HG02642 (cell line): Measurements from ENCODE around the gene PTPN1.
"Not testable (repeated sequence)": the region's sequence is repeated elsewhere in the genome, so short reads cannot be mapped to it uniquely, and the experiment has no call there.

ENCODE experiments used
- ATAC-seq: cut with Tn5 transposase; IDR thresholded peaks from one replicate; pipeline ENCODE4 v1.9.1; 2021; ENCODE audit warnings: mild to moderate bottlenecking; ENCODE audit not compliant: unreplicated experiment, poor library complexity

The PTPN1 gene

DNA sequence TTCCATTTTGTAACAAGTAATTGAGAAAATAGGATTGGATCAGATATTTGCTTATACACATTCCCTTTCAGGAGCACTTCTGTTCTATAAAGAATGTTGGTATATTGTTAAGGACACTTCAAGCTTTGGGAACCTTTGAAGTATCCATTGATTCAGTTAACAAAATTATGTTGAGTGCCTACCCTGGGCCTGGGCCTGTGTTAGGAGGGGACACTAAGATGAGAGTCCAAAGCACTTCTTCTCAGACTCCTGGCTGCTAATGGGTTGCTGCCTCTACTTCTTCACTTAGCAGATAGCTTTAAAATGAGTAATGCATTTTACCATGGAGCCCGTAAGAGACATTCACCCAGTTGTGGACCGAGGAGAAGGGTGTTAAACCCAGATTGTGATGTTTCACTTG lies 40.3 kb downstream of the PTPN1 start:
- ATAC-seq = no peak

DNA sequence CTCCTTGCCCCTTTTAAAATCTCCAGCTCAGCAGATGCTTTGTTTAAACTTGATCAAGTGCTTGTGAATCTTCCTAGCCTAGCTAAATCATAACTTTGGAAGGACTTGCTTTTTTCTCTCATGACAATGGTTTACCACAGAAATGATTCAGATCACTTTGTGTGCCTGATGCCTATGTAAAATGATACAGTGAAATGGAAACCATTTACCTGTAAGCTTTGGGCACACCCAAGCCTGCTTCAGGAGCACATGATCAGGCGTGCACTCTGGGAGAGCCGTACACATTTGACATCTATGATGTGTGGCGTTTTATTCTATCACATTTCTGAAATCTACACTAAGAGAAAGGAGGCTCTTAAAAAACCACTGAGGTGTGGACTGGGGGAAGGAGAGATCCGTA lies 41.1 kb downstream of the PTPN1 start:
- ATAC-seq = no peak

DNA sequence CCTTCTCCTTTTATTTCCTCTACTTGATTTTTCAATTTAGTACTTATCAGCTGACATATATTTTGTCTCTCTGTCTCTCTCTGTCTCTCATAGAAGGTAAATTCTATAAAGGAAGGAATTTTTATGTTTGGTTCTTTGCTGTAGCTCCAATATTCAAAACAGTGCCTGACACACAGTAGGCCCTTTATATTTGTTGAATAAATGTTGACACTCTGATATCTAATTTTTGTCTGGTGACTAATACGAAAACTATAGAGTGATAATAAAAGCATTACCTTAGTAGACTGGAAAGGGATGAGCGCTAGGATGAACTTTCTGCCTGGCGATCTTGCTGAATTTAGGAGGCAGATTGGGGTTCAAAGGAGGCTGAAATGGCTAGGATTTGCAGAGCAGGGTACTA lies 42.8 kb downstream of the PTPN1 start:
- ATAC-seq = no peak

DNA sequence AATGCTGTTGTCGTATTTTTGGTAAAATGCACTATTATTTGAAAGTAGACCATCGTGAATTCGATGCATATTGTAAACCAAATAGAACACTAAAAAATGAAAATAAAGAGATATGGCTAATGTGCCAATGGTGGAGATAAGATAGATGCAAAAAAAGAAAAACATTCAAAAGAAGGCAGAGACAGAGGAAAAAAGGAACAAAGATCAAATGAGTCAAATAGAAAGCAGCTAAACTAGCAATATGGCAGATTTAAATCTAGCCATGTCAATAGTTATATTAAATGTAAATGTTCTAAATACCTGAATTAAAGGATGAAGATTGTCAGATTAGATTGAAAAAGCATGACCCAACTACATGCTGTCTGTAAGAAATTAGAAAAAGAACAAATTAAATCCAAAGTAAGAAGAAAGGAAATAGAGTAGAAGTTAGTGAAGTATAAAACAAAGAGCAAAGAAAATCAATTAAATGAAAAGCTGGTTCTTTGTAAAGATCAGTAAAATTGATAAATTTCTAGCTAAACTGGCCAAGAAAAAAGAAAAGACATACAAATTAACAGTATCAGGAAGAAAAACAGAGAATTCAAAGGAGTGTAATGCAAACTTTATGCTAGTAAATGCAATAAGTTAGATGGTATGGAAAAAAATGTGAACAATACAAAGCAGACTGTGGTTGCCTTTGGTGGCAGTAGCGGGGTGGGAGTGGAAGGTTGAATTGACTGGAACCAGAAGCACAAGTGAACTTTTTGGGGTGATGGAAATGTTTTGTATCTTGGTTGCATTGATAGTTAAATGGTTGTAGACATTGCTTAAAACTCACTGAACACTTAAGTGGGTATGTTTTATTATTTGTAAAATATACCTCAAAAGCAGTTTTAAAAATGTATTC lies 44.8 kb downstream of the PTPN1 start:
- ATAC-seq = no peak

DNA sequence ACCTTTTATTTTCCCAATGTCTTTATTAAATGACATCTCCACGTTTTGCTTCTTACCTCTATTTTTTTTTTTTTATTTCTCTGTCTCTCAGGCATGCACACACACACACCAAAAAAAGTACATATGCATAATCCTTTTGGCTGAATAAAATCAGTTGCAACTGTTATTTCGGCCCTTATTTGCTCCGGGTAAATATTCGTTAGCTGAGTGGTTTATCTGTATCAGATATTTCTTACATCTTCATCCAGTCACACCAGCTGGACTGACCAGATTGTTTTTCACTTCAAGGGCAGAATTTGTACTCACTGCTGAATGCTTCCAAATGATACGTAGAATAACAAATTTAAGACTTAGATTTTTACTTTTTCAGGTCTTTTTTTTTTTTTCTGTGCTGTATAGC lies 45.5 kb downstream of the PTPN1 start:
- no peak for ATAC-seq

DNA sequence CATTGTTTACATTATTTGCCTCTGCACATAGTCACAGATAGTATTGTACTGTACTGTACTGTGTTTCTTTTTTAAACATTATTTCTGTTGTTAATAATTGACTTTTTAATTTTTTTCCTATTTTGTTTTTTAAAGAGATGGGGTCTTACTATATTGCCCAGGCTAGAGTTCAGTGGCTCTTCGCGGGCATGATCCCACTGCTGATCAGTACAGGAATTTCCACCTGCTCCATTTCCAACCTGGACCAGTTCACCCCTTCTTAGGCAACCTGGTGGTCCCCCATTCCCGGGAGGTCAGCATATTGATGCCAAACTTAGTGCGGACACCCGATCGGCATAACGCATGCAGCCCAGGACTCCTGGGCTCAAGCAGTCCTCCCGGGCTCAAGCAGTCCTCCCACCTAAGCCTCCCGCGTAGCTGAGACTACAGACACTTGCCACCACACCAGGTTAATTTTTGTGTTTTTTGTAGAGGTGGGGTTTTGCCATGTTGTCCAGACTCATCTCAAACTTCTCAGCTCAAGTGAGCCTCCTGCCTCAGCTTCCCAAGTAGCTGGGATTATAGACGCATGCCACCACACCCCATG lies 47.5 kb downstream of the PTPN1 start:
- no peak for ATAC-seq

DNA sequence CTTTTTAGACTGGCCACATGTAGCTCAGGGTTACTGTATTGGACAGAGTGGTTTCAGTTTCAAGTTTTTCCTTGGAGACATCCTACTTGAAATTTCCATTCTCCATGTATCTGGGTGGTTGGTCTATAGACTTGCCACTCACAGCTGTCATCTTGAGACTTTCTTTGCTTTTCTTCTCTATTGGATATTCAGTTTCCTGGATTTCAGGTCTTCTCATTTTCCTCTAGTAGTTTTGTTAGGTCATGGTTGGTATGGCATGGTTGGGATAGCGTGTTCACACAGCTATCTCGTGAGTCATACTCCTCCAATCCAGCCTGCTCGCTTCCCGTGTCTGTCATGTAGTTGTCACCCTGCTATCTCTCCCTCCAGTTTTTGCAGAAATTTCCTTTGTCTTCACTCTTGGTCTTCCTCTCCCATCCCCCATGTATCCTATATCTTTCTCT lies 48.3 kb downstream of the PTPN1 start:
- ATAC-seq = no peak

DNA sequence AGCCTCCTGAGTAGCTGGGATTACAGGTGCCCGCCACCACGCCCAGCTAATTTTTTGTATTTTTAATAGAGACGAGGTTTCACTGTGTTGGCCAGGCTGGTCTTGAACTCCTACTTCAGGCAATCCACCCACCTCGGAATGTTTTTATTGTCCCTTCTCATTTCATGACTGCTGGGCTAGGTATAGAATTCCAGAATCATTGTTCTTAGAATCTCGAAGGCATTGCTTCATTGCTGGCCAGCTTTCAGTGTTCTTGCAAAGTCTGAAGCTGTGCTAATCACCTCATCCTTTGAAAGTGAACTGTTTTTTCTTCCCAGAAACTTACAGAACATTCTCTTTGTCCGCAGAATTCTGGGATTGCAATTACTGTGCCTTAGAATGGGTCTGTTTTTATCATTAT lies 49.0 kb downstream of the PTPN1 start:
- ATAC-seq = no peak

DNA sequence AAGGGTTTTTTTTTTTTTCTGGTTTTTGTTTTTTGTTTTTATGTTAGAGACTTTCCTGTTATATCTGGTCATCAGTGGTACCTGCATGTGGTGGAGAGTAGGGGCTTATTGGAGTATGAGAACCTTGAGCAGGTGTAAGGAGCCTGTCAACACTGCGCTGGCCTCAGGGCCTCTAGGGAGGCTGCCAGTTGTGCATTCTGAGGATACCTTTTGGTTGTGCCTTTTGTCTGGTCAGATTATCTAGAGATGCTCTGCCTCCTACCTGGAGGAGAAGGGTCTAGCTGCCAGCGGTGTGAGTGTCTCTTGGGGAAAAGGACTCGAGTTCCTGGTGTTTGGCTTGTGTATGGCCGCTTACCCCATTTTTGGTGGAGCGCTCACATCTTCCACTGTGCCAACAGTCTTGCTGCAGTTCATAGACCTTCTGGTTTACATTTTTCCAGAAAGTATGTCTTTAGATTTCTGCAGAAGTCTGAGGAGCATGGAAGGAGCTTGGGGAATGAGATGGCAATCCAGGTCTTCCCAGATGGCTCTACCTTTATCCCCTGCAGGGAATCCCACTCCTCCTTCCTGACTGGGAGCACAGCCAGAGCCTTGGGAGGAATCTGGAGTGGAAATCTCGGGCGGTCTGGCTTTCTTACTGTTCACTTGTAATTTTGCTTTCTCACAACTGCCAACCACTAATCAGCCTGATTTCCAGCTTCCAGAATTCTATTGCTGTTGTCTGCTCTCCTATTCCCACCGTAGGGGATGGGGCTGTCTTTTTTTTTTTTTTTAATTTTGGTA lies 49.9 kb downstream of the PTPN1 start:
- ATAC-seq = no peak

DNA sequence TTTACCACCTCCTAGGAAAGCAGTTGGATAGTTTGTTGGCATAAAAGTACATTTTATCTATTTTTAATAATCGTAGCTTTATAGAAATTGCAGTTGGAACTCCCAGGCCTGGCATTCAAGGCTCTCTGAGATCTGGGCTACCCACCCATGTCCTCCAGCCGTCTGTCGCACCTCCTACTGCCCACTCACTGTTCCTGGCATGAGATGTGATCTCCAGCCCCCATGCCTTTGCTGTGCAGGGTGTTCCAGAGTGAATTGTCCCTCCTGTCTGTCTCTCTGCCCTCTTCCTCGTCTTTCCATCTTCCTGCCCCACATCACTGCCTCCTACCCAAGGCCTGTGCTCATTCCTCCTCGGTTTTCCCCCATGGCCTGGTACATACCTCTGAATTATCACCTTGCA lies 50.7 kb downstream of the PTPN1 start:
- ATAC-seq = no peak

DNA sequence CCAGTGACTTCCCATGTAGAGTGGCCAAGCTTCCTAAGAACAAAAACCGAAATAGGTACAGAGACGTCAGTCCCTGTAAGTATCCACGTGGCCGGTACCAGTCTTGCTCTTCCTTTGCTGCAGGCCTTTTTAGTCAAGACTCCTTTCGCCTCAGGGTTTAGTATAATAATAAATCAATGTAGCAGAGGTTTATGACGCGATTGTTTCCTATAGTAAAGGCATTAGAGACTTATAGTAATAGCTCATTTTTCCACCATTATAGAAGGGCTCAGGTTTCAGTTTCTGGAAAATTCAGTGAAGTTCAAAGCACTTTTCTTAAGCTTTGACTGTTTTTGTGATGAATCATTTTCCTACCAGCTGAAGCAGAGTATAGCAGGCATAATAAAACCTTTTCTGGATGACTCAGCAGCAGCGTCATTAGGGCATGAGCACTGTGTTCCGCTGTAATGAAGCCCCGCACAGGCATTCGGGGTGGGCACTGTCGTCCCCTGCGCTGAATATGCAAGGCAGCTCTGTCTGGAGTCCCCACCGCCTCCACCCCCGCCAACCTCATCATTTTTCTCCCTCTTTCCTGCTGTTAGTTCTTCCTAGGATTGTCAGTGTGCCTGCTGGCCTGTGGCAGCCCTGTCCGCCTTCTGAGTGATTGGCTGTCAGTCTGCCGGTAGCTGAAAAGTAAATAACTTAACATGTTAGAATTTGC lies 51.3 kb downstream of the PTPN1 start:
- ATAC-seq = no peak

DNA sequence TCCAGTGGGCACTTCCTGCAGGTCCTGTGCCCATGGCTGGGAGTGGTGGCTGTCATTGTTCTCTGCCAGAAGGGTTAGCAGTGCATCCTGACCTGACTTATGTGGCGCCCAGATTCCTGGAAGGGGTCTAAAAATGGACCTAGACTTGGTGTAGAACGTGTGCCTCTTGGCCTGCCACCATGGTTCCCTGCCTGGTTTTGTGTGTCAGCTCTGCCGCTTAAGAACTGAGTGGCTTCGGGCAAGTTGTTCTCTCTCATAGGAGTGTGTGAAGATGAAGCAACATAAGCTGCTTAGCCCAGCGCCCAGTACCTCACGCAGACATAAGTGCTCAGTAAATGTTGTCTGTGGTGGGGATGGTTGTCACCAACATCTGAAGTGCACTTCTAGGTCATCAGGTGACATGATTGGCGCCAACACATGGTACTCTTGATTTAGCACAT lies 52.1 kb downstream of the PTPN1 start:
- no peak for ATAC-seq

DNA sequence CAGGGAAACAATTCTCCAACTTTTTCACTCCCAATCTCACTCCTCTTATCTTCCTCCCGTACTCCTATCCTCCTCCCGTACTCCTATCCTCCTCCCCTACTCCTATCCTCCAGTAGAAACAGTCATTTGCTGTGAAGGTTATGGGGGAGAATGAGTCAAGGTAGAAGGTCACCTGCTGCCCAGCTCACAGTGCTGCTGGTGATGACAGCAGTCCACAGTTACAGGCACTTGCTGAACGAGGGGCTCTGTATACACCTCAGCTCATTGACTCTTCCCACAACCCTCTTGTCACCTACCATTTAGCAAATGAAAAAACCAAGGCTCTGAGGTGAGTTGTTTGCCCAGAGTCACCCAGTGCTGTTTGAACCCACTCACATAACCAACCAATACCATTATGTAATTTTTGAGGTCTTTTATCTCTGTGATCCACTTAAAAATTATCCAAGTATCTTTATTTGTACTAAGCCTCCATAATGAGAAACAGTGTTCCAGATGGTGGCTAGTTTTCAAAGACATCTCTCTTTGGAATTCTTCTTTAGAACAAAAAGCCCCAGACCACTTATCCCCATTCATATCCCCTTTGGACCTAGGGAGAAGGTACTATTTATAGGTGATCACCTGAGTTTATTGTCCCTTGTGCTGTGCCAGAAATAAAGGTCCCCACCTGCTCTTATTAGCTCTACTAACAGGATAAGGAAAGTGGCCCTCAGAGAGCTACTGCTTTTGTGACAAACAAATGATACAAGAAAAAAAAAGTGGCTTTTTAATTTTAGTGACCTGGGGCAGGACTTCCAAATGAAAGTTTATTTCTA lies 53.2 kb downstream of the PTPN1 start:
- ATAC-seq = no peak

DNA sequence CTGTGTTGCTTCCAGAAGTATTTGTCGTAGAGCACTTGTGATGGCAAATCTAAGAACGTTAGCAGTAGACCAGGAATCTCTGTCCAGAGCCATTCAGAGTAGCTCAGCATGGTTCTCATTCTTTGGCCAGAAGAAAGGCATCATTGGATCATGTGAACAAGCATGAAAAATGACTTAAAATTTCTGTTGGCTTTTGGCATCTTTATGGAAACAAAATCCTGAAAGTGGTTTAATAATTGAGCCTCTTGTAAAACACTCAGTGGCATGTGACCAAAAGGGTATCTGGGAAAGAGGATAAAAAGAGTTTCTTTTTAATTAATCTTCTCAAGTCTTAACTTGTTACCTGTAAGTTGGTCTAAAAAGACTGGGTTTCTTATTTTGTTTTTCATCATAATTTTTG lies 55.2 kb downstream of the PTPN1 start:
- no peak for ATAC-seq

DNA sequence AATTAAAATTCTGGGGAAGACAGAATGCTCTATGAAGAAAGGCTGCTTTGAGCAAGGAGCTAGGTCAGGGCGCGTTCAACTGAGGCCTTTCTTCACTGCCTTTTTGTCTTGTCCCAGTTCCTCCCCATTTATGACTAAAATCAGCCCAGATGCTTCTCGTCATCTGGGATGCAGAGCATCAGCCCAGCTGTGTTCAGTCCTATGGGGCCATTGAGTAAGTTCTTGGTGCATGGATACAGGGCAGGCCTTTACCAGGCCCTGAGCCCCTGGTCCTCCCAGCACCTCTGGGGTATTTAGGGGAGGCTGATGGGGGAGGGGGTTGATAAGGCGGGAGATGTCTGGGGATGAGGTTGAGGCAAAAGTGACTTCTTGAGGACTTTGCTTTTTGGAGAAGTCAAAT lies 55.7 kb downstream of the PTPN1 start:
- ATAC-seq = no peak

DNA sequence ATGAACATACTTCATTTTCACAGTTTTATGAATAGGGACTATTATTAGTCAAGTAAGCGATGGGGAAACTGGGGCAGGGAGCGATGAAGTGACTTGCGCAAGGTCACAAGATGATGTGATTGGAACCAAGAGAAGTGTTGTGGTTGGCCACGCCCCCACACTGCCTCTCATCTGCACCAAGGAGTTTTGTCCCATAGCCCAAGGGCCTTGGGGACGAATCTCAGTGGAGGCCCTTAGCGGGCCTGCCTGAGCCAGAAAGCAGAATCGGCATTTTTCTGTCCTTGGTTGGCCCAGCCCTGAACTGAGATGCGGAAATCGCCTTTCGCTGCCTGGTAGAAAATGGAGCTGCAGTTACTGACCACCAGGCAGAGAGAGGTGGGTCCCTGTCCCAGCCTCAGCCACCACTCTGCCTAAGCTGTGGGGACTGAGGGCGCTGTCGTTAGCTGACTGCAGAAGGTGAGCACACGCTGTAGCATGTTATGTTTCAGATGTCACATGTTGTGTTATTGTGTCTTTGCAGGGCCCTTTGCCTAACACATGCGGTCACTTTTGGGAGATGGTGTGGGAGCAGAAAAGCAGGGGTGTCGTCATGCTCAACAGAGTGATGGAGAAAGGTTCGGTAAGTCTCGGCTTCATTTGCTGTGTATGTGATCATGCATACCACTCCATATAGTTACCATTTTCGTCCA lies 57.8 kb downstream of the PTPN1 start:
- ATAC-seq = no peak

DNA sequence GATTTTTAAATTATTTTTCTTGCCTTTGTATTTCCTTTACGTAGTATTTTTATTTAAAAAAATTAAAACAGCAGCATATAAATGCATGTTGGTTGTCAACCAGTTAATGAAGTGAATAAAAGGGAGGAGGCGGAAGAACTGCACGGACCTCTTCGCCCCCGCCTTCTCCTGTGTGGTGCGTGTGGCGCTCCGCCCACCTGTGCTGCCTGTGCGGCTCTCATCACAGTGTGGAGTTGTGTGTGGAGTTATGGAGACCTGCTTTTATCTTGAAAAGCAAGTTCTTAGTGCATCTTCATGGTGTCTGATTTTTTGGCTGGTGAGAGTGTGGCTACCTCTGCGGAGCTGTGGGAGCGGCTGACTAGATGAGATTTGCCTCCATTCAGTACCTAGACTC lies 58.4 kb downstream of the PTPN1 start:
- no peak for ATAC-seq

DNA sequence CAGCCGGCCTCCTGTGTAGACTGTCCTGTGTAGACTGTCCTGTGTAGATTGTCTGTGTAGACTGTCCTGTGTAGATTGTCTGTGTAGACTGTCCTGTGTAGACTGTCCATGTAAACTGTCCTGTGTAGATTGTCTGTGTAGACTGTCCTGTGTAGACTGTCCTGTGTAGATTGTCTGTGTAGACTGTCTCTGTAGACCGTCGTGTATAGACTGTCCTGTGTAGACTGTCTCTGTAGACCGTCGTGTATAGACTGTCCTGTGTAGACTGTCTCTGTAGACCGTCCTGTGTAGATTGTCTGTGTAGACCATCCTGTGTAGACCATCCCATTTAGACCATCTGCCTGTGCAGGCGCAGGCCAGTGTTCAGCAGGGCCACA lies 59.3 kb downstream of the PTPN1 start:
- ATAC-seq = not testable (repeated sequence)
